OCI-LY7 (cell line): ENCODE results near the gene TCF25.

Experiments used
- CTCF ChIP-seq: fragments of 200-600 bp; sonication (generic); conservative IDR thresholded peaks from 2 replicates; pipeline ENCODE4 v1.5.1; 2014; ENCODE audit warnings: mild to moderate bottlenecking, antibody characterized with exemption, low read length, moderate library complexity, mixed read lengths
- EZH2phosphoT487 ChIP-seq: fragments of 200-600 bp; sonication (generic); IDR thresholded peaks from 2 replicates; pipeline ENCODE4 v1.6.1; 2018; ENCODE audit warnings: low read depth, borderline replicate concordance, mild to moderate bottlenecking, mixed run types, antibody characterized with exemption, low read length, moderate library complexity, mixed read lengths

GRCh38 chr16:89842471-89843408 lies 30.7 kb upstream of the TCF25 start:
- TF ChIP-seq CTCF (no peak), EZH2phosphoT487 (no peak)
